Hepatocyte (in vitro differentiated cells): ENCODE data around the gene ADAMTSL1. TPM values are rescaled to one million over a fixed set of nuclear protein-coding genes. Genes with fewer than 3 reads are reported as not detected.

ENCODE experiments used
- DNase-seq: peaks from one replicate; pipeline ENCODE4 v3.0.0-alpha.2; 2016; ENCODE audit warnings: low spot score
- H2AFZ ChIP-seq: fragments of 200-600 bp; sonication (generic); 2 replicates; pipeline ENCODE4 v1.6.0; 2016; ENCODE audit warnings: antibody characterized with exemption, mild to moderate bottlenecking
- H3K27ac ChIP-seq: fragments of 200-600 bp; sonication (generic); 2 replicates; pipeline ENCODE4 v1.5.1; 2016; ENCODE audit warnings: mild to moderate bottlenecking
- H3K27me3 ChIP-seq: fragments of 200-600 bp; sonication (generic); 2 replicates; pipeline ENCODE4 v1.6.1; 2016
- H3K36me3 ChIP-seq: fragments of 200-600 bp; sonication (generic); replicated peaks from 2 replicates; pipeline ENCODE4 v1.5.1; 2016; ENCODE audit warnings: low read depth; ENCODE audit not compliant: insufficient read depth
- H3K4me1 ChIP-seq: fragments of 200-600 bp; sonication (generic); 2 replicates; pipeline ENCODE4 v1.5.1; 2016; ENCODE audit warnings: mild to moderate bottlenecking, moderate library complexity; ENCODE audit not compliant: insufficient read depth
- H3K4me2 ChIP-seq: fragments of 200-600 bp; sonication (generic); 2 replicates; pipeline ENCODE4 v1.6.0; 2016
- H3K4me3 ChIP-seq: fragments of 200-600 bp; sonication (generic); 2 replicates; pipeline ENCODE4 v1.5.1; 2016; ENCODE audit warnings: mild to moderate bottlenecking
- H3K79me2 ChIP-seq: fragments of 200-600 bp; sonication (generic); 2 replicates; pipeline ENCODE4 v1.6.0; 2017; ENCODE audit warnings: mild to moderate bottlenecking
- H3K9me2 ChIP-seq: fragments of 200-600 bp; sonication (generic); replicated peaks from 2 replicates; pipeline ENCODE4 v1.6.0; 2017; ENCODE audit warnings: mild to moderate bottlenecking; ENCODE audit not compliant: insufficient read depth
- H3K9me3 ChIP-seq: fragments of 200-600 bp; sonication (generic); 2 replicates; pipeline ENCODE4 v1.5.1; 2016; ENCODE audit warnings: low read depth, mild to moderate bottlenecking
- H4K20me1 ChIP-seq: fragments of 200-600 bp; sonication (generic); 2 replicates; pipeline ENCODE4 v1.6.0; 2016; ENCODE audit warnings: mild to moderate bottlenecking; ENCODE audit not compliant: insufficient read depth, poor library complexity, severe bottlenecking
- CTCF ChIP-seq: fragments of 200-600 bp; sonication (generic); IDR thresholded peaks from 2 replicates; pipeline ENCODE4 v1.5.1; 2016; ENCODE audit warnings: antibody characterized with exemption, mild to moderate bottlenecking; ENCODE audit not compliant: poor library complexity
- EZH2 ChIP-seq: fragments of 200-600 bp; sonication (generic); IDR thresholded peaks from 2 replicates; pipeline ENCODE4 v1.6.1; 2016; ENCODE audit warnings: antibody characterized with exemption, mild to moderate bottlenecking, borderline replicate concordance
- EZH2phosphoT487 ChIP-seq: fragments of 200-600 bp; sonication (generic); IDR thresholded peaks from one replicate; pipeline ENCODE4 v1.6.1; 2018; ENCODE audit warnings: antibody characterized with exemption, mild to moderate bottlenecking, low read depth, moderate library complexity; ENCODE audit not compliant: unreplicated experiment, severe bottlenecking
- WGBS: methylation state at CpG from one replicate; pipeline ENCODE4 v1.1.6; 2016; ENCODE audit warnings: low lambda C conversion rate; ENCODE audit errors: missing lambda C conversion rate; 5-methylcytosine and 5-hydroxymethylcytosine counted together
- polyA plus RNA-seq: library from polyadenylated mRNA; unstranded; fragments of >200 nt; fragmentation: Nextera tagmentation; extraction: Ambion mirVana; gene quantifications from 2 replicates; pipeline ENCODE4 v1.2.1, GENCODE V29; 2016
- total RNA-seq: library from RNA; depleted of rRNA; stranded (reverse); fragments of >200 nt; gene quantifications from 2 replicates; pipeline ENCODE4 v1.2.3, GENCODE V29; 2014

Gene ADAMTSL1
- total and polyA plus RNA-seq, 2 experiments from 2014 or later, result 7.2 to 24.0 TPM

GRCh38 chr9:18855656-18856055, 381.7 kb downstream of the ADAMTSL1 start:
- Histone ChIP-seq H2AFZ (no peak overlapping the region), H3K36me3 (no peaks in the 10 kb centered on the region), H3K79me2 (no peaks in the 10 kb centered on the region), H4K20me1 (no peaks in the 10 kb centered on the region), H3K9me2 (no peaks in the 10 kb centered on the region), H3K27me3 (no peaks in the 10 kb centered on the region), H3K9me3 (no peaks in the 10 kb centered on the region), H3K27ac (no peak overlapping the region), H3K4me1 (no peaks in the 10 kb centered on the region), H3K4me2 (no peak overlapping the region), H3K4me3 (no peak overlapping the region)
- TF ChIP-seq EZH2 (no peak), EZH2phosphoT487 (no peak), CTCF (no peak)
- 44% methylated on average over 2 of the region's 2 CpGs for WGBS
- no peak for DNase-seq

DNA sequence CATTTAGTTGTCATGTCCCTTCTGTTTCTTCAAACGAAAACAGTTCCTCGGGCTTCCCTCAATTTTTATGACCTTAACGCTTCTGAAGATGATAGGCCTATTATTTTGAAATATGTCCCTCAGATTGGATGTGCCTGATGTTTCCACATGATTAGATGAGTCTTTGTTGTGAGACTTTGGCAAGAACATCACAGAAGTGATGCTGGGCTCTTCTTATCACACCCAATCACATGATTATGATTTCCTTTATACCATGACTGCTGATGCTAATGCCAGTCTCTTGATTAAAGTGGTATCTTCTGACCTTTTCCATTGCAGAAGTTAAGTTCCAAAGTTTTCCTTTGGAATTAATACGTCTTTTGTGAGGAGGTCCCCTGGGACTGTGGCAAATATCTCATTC, 383.4 kb downstream of the ADAMTSL1 start:
- Histone ChIP-seq H3K79me2 (no peaks in the 10 kb centered on the region), H3K9me3 (no peaks in the 10 kb centered on the region), H3K9me2 (no peaks in the 10 kb centered on the region), H3K4me2 (no peak overlapping the region), H4K20me1 (no peaks in the 10 kb centered on the region), H3K4me3 (no peak overlapping the region), H3K4me1 (no peaks in the 10 kb centered on the region), H3K36me3 (no peaks in the 10 kb centered on the region), H3K27me3 (no peaks in the 10 kb centered on the region), H2AFZ (no peak overlapping the region), H3K27ac (no peak overlapping the region)
- DNase-seq, result no peak
- TF ChIP-seq EZH2, result no peak
- no peak for TF ChIP-seq EZH2phosphoT487
- TF ChIP-seq CTCF, result no peak
- 93% methylated on average over 4 of the region's 4 CpGs for WGBS

GRCh38 chr9:18857769-18858168, 383.8 kb downstream of the ADAMTSL1 start:
- no peaks in the 10 kb centered on the region for H3K79me2 ChIP-seq
- no peak overlapping the region for H3K27ac ChIP-seq
- H3K27me3 ChIP-seq, result no peaks in the 10 kb centered on the region
- H3K9me2 ChIP-seq, result no peaks in the 10 kb centered on the region
- no peaks in the 10 kb centered on the region for H3K9me3 ChIP-seq
- no peaks in the 10 kb centered on the region for H3K36me3 ChIP-seq
- no peak overlapping the region for H3K4me2 ChIP-seq
- TF ChIP-seq EZH2, result no peak
- TF ChIP-seq EZH2phosphoT487, result no peak
- TF ChIP-seq CTCF, result no peak
- WGBS, result 69% methylated on average over 1 of the region's 1 CpG
- no peaks in the 10 kb centered on the region for H3K4me1 ChIP-seq
- no peaks in the 10 kb centered on the region for H4K20me1 ChIP-seq
- no peak overlapping the region for H2AFZ ChIP-seq
- no peak overlapping the region for H3K4me3 ChIP-seq
- DNase-seq, result no peak
